WTC11 (cell line): ENCODE results near the gene NDUFV2. TPM values are rescaled to one million over a fixed set of nuclear protein-coding genes. Genes with fewer than 3 reads are reported as not detected.

Experiments used
- ATAC-seq: fragments of 200-7000 bp; cut with Tn5 transposase; 2 replicates; pipeline ENCODE4 v1.10.0; 2021; ENCODE audit warnings: mild to moderate bottlenecking, moderate library complexity
- CTCF ChIA-PET: fragments of 300-600 bp; sonication (Branson Sonifier 250); formaldehyde crosslinking; loops from one replicate; lab custom pipeline; 2021; ENCODE audit warnings: antibody characterized with exemption; lab: Charles Lee
- POLR2A ChIA-PET: fragments of 350-600 bp; sonication (Branson Sonifier 250); formaldehyde crosslinking; loops from one replicate; lab custom pipeline; 2021; ENCODE audit warnings: antibody characterized with exemption; lab: Charles Lee
- DNase-seq: peaks from one replicate; pipeline ENCODE4 v3.0.0; 2021; ENCODE audit warnings: low spot score
- H3K27ac Mint-ChIP-seq: 2 replicates; pipeline ENCODE4 v1.8.0; 2021; ENCODE audit warnings: mixed read lengths
- H3K27me3 Mint-ChIP-seq: 2 replicates; pipeline ENCODE4 v1.8.0; 2021; ENCODE audit warnings: low read depth, mild to moderate bottlenecking, moderate library complexity, mixed read lengths
- H3K36me3 Mint-ChIP-seq: 2 replicates; pipeline ENCODE4 v1.8.0; 2021; ENCODE audit warnings: mixed read lengths
- H3K4me1 Mint-ChIP-seq: 2 replicates; pipeline ENCODE4 v1.8.0; 2022; ENCODE audit warnings: mixed read lengths
- H3K4me3 Mint-ChIP-seq: 2 replicates; pipeline ENCODE4 v1.8.0; 2021; ENCODE audit warnings: mild to moderate bottlenecking, moderate library complexity, mixed read lengths
- H3K9me3 Mint-ChIP-seq: 2 replicates; pipeline ENCODE4 v1.8.0; 2021; ENCODE audit warnings: mixed read lengths
- ATF1 ChIP-seq: sonication (generic); formaldehyde crosslinking; IDR thresholded peaks from 2 replicates; pipeline ENCODE4 v1.8.1; 2023; ENCODE audit warnings: mild to moderate bottlenecking, moderate library complexity, missing genetic modification reagents
- FOXJ3 ChIP-seq: sonication (generic); formaldehyde crosslinking; IDR thresholded peaks from 2 replicates; pipeline ENCODE4 v1.9.0; 2021; ENCODE audit warnings: missing genetic modification reagents, mild to moderate bottlenecking, borderline replicate concordance
- HMGA2 ChIP-seq: fragments of 250-450 bp; sonication (Bioruptor Pico); IDR thresholded peaks from 2 replicates; pipeline ENCODE4 v1.4.0; 2021; ENCODE audit warnings: mild to moderate bottlenecking, moderate library complexity
- ZNF281 ChIP-seq: sonication (generic); formaldehyde crosslinking; IDR thresholded peaks from 2 replicates; pipeline ENCODE4 v1.8.0; 2023; ENCODE audit warnings: mild to moderate bottlenecking, missing genetic modification reagents
- ZNF423 ChIP-seq: fragments of 250-450 bp; sonication (Bioruptor Pico); IDR thresholded peaks from 2 replicates; pipeline ENCODE4 v2.1.2; 2022; ENCODE audit warnings: mild to moderate bottlenecking, moderate library complexity
- ZNF532 ChIP-seq: fragments of 250-450 bp; sonication (Bioruptor Pico); IDR thresholded peaks from 2 replicates; pipeline ENCODE4 v1.9.0; 2021; ENCODE audit warnings: mild to moderate bottlenecking, borderline replicate concordance
- total RNA-seq: library from RNA; stranded (reverse); gene quantifications from 3 replicates; pipeline ENCODE4 v1.2.3, GENCODE V29; 2021

Gene NDUFV2
- total RNA-seq, 1 experiment from 2014 or later, result 192 TPM

GRCh38 chr18:9101730-9102507 is 580 bp upstream of the NDUFV2 start:
- CTCF ChIA-PET, result interaction anchor here (1.4 kb wide), 1 partner anchor 29 kb away, joined by 5 read pairs; no protein-coding TSS in a partner anchor
- DNase-seq (no peak), ATAC-seq (no peak)
- no peaks in the 10 kb centered on the region; the same call in 1 of the 2 replicates for H3K27me3 Mint-ChIP-seq
- POLR2A ChIA-PET, result interaction anchor here (0.6 kb wide), 1 partner anchor 34 kb away, joined by 4 read pairs; no protein-coding TSS in a partner anchor
- peak overlapping the region; percentile 22; the same call in 1 of the 2 replicates for H3K27ac Mint-ChIP-seq
- no peak for TF ChIP-seq FOXJ3 (CRISPR knock-in tag)
- TF ChIP-seq ZNF281 (CRISPR knock-in tag), result no peak
- no peak for TF ChIP-seq ATF1 (CRISPR knock-in tag)
- TF ChIP-seq ZNF423 (CRISPR knock-in tag), result peak; percentile 77
- no peak for TF ChIP-seq HMGA2 (CRISPR knock-in tag)
- H3K9me3 Mint-ChIP-seq, result no peaks in the 10 kb centered on the region
- H3K4me1 Mint-ChIP-seq, result peaks cover 52% of the 10 kb centered on the region
- no peaks in the 10 kb centered on the region for H3K36me3 Mint-ChIP-seq
- H3K4me3 Mint-ChIP-seq, result peak overlapping the region; percentile 72

- H3K4me1 Mint-ChIP-seq, result peaks cover 55% of the 10 kb centered on the region
These were observed 926 bp downstream of the NDUFV2 start for GRCh38 chr18:9103376-9103873.

More at GRCh38 chr18:9103376-9103873, 926 bp downstream of the NDUFV2 start:
- H3K9me3 Mint-ChIP-seq, result no peaks in the 10 kb centered on the region
- POLR2A ChIA-PET, result interaction anchor here (1.1 kb wide), 1 partner anchor 33 kb away, joined by 3 read pairs; the partner anchor contains the start of gene ANKRD12
- no peaks in the 10 kb centered on the region for H3K36me3 Mint-ChIP-seq
- peak overlapping the region; percentile 84 for H3K27ac Mint-ChIP-seq
- CTCF ChIA-PET, result interaction anchor here (0.6 kb wide), 1 partner anchor 328 kb away, joined by 4 read pairs; no protein-coding TSS in a partner anchor
- H3K27me3 Mint-ChIP-seq, result no peaks in the 10 kb centered on the region; the same call in 1 of the 2 replicates
- no peak for DNase-seq
- TF ChIP-seq ZNF532, result no peak
- no peak for ATAC-seq
- peak overlapping the region; percentile 90 for H3K4me3 Mint-ChIP-seq
